HCT116 (cell line): ENCODE data around the gene ZNF446. TPM values are rescaled to one million over a fixed set of nuclear protein-coding genes. Genes with fewer than 3 reads are reported as not detected.
"Not testable (repeated sequence)": the region's sequence is repeated elsewhere in the genome, so short reads cannot be mapped to it uniquely, and the experiment has no call there.

Source experiments
- ATAC-seq: fragments of 200-7000 bp; cut with Tn5 transposase; 2 replicates; pipeline ENCODE4 v1.9.1; 2020; ENCODE audit warnings: mild to moderate bottlenecking, moderate library complexity
- BruUV-seq: library from RNA; stranded (reverse); fragments of 400-500 nt; replicated peaks from 2 replicates; lab custom pipeline; 2021; lab: Mats Ljungman, UMichigan
- CTCF ChIA-PET: fragments of 300-600 bp; sonication (Branson Sonifier 250); formaldehyde crosslinking; loops from one replicate; lab custom pipeline; 2021; ENCODE audit warnings: antibody characterized with exemption; lab: Charles Lee
- POLR2A ChIA-PET: fragments of 300-600, 350-600 bp; sonication (Branson Sonifier 250); formaldehyde crosslinking; loops from one replicate; lab custom pipeline; 2021; ENCODE audit warnings: antibody characterized with exemption; lab: Charles Lee
- RAD21 ChIA-PET, 2 experiments: fragments of 300-600 bp; sonication (Branson Sonifier 250); formaldehyde crosslinking; loops; one replicate each; lab custom pipeline; 2023; ENCODE audit warnings: low total read pairs in 2 of 2; ENCODE audit not compliant: uncharacterized antibody in 2 of 2, unreplicated experiment in 2 of 2, low non-redundant PET in 1 of 2; lab: Charles Lee
- DNase-seq: peaks from one replicate; pipeline ENCODE4 v3.0.0-alpha.2; 2010; ENCODE audit warnings: low read depth, low spot score
- H2AFZ ChIP-seq: fragments of 200-600 bp; shearing (Covaris generic), sonication (generic); 2 replicates; pipeline ENCODE4 v1.6.1; 2017; ENCODE audit warnings: low read depth, mixed run types, mixed read lengths, antibody characterized with exemption, low read length; ENCODE audit not compliant: poor library complexity, severe bottlenecking
- H3K27ac ChIP-seq: 2 replicates; pipeline ENCODE4 v1.5.1; 2012; ENCODE audit warnings: low read depth, low read length
- H3K27me3 ChIP-seq: fragments of 200-600 bp; sonication (generic); 2 replicates; pipeline ENCODE4 v1.6.1; 2016; ENCODE audit warnings: mixed run types, low read length, mixed read lengths; ENCODE audit not compliant: insufficient read depth
- H3K36me3 ChIP-seq, 2 experiments: fragments of 200-500 bp in 1 of 2; fragments of 200-600 bp in 1 of 2; sonication (Bioruptor generic) in 1 of 2; sonication (generic) in 1 of 2; 2 replicates each; pipeline versions ENCODE4 v1.5.1 to v1.6.1; 2014 to 2016; ENCODE audit warnings: low read length in 2 of 2, inconsistent platforms in 1 of 2, mixed read lengths in 1 of 2, mixed run types in 1 of 2; ENCODE audit not compliant: insufficient read depth in 2 of 2, control insufficient read depth in 1 of 2
- H3K4me1 ChIP-seq, 2 experiments: fragments of 200-600 bp in 1 of 2; sonication (generic) in 1 of 2; 2 replicates each; pipeline versions ENCODE4 v1.5.1 to v1.6.1; 2012 to 2017; ENCODE audit warnings: low read length in 2 of 2, inconsistent platforms in 1 of 2, mild to moderate bottlenecking in 1 of 2, mixed read lengths in 1 of 2, mixed run types in 1 of 2, moderate library complexity in 1 of 2; ENCODE audit not compliant: insufficient read depth in 2 of 2, control insufficient read depth in 1 of 2
- H3K4me2 ChIP-seq: fragments of 200-600 bp; sonication (generic); 2 replicates; pipeline ENCODE4 v1.6.1; 2017; ENCODE audit warnings: mixed run types, low read length, mixed read lengths
- H3K4me3 ChIP-seq, 2 experiments: fragments of 200-600 bp in 1 of 2; sonication (generic) in 1 of 2; replicated peaks in 1 of 2; 2 replicates each; pipeline ENCODE4 v1.5.1; 2011 to 2016; ENCODE audit warnings: low read length in 2 of 2, control low read depth in 1 of 2, low read depth in 1 of 2, mild to moderate bottlenecking in 1 of 2, mixed read lengths in 1 of 2, mixed run types in 1 of 2
- H3K79me2 ChIP-seq: fragments of 200-600 bp; sonication (generic); 2 replicates; pipeline ENCODE4 v1.6.1; 2017; ENCODE audit warnings: mild to moderate bottlenecking, mixed run types, low read length, moderate library complexity, mixed read lengths; ENCODE audit not compliant: insufficient read depth
- H3K9ac ChIP-seq: fragments of 200-600 bp; sonication (generic); 2 replicates; pipeline ENCODE4 v1.6.1; 2016; ENCODE audit warnings: low read length, mixed read lengths
- H3K9me2 ChIP-seq: fragments of 200-600 bp; sonication (generic), shearing (Covaris generic); 2 replicates; pipeline ENCODE4 v1.6.1; 2017; ENCODE audit warnings: mixed run types, mild to moderate bottlenecking, moderate library complexity; ENCODE audit not compliant: insufficient read depth
- H3K9me3 ChIP-seq, 2 experiments: fragments of 200-500 bp in 1 of 2; fragments of 200-600 bp in 1 of 2; sonication (Bioruptor generic) in 1 of 2; sonication (generic) in 1 of 2; 2 replicates each; pipeline ENCODE4 v1.6.1; 2014 to 2017; ENCODE audit warnings: low read length in 2 of 2, mixed read lengths in 2 of 2, inconsistent platforms in 1 of 2, low read depth in 1 of 2, mild to moderate bottlenecking in 1 of 2, mixed run types in 1 of 2, moderate library complexity in 1 of 2; ENCODE audit not compliant: control insufficient read depth in 1 of 2, insufficient read depth in 1 of 2
- H4K20me1 ChIP-seq: fragments of 200-600 bp; sonication (generic), shearing (Covaris generic); 2 replicates; pipeline ENCODE4 v1.6.1; 2017; ENCODE audit warnings: mixed run types, mild to moderate bottlenecking, moderate library complexity; ENCODE audit not compliant: insufficient read depth
- CTCF ChIP-seq, 3 experiments: fragments of 200-600 bp in 1 of 3; sonication (generic) in 1 of 3; IDR thresholded peaks in 2 of 3; conservative IDR thresholded peaks in 1 of 3; 2 replicates each; pipeline ENCODE4 v1.5.1; 2012 to 2017; ENCODE audit warnings: low read depth in 2 of 3, low read length in 2 of 3, antibody characterized with exemption in 1 of 3, borderline replicate concordance in 1 of 3, control low read depth in 1 of 3, mild to moderate bottlenecking in 1 of 3, mixed read lengths in 1 of 3, mixed run types in 1 of 3, moderate library complexity in 1 of 3; ENCODE audit not compliant: insufficient read depth in 1 of 3
- JUND ChIP-seq: IDR thresholded peaks from 2 replicates; pipeline ENCODE4 v1.6.1; 2012
- MAX ChIP-seq: IDR thresholded peaks from 2 replicates; pipeline ENCODE4 v1.6.1; 2012
- POLR2AphosphoS5 ChIP-seq: IDR thresholded peaks from 2 replicates; pipeline ENCODE4 v1.6.1; 2011; ENCODE audit warnings: mild to moderate bottlenecking, low read depth, low read length, moderate library complexity
- SRF ChIP-seq: IDR thresholded peaks from 2 replicates; pipeline ENCODE4 v1.6.1; 2012; ENCODE audit warnings: low read depth
- TCF7L2 ChIP-seq: IDR thresholded peaks from 2 replicates; pipeline ENCODE4 v1.7.0; 2011; ENCODE audit warnings: borderline replicate concordance, inconsistent platforms; ENCODE audit not compliant: insufficient read depth, insufficient read length; ENCODE audit errors: extremely low read depth
- ZBTB33 ChIP-seq: IDR thresholded peaks from 2 replicates; pipeline ENCODE4 v1.6.1; 2011; ENCODE audit warnings: mild to moderate bottlenecking, low read length, moderate library complexity; ENCODE audit not compliant: insufficient replicate concordance; ENCODE audit errors: extremely low read depth
- intact Hi-C: fragments of 100-400 bp; cut with micrococcal nuclease; formaldehyde crosslinking; loops from 2 replicates; pipeline ENCODE4 v1.10.0; 2022
- total RNA-seq: library from RNA; stranded (reverse); gene quantifications from one replicate; pipeline ENCODE4 v1.2.1, GENCODE V29; 2021; ENCODE audit not compliant: unreplicated experiment

The ZNF446 gene
- total RNA-seq, 1 experiment from 2014 or later, result 6.5 TPM

- RAD21 ChIA-PET, result not testable (repeated sequence)
These were observed 27.3 kb upstream of the ZNF446 start for GRCh38 chr19:58448860-58449259.

GRCh38 chr19:58449980-58450379 is 26.2 kb upstream of the ZNF446 start:
- H3K9ac ChIP-seq, RAD21 ChIA-PET, H4K20me1 ChIP-seq, H3K27me3 ChIP-seq, H3K4me2 ChIP-seq, H3K79me2 ChIP-seq, CTCF ChIA-PET, H3K4me1 ChIP-seq, H2AFZ ChIP-seq, H3K4me3 ChIP-seq, POLR2A ChIA-PET, BruUV-seq, ATAC-seq, H3K9me2 ChIP-seq, H3K36me3 ChIP-seq, H3K27ac ChIP-seq, DNase-seq: not testable (repeated sequence)
- H3K9me3 ChIP-seq, result peaks cover 6 to 11% of the 10 kb centered on the region in 2 experiments; a peak in 2 of 4 replicates
- intact Hi-C loops, result loop anchor here (5.0 kb wide), 1 partner anchor 43 kb away; the partner anchor contains the start of gene ZNF584

More at GRCh38 chr19:58448860-58449259, 27.3 kb upstream of the ZNF446 start:
- CTCF ChIA-PET, intact Hi-C loops, H4K20me1 ChIP-seq, H3K79me2 ChIP-seq, H3K27me3 ChIP-seq, H3K9ac ChIP-seq, DNase-seq, H3K4me2 ChIP-seq, H3K4me1 ChIP-seq, POLR2A ChIA-PET, ATAC-seq, H3K36me3 ChIP-seq, BruUV-seq, H3K4me3 ChIP-seq, H3K27ac ChIP-seq, H3K9me2 ChIP-seq, H2AFZ ChIP-seq: not testable (repeated sequence)
- H3K9me3 ChIP-seq, result peaks cover 6 to 11% of the 10 kb centered on the region in 2 experiments; a peak in 2 of 4 replicates

- Histone ChIP-seq H3K9me2 (no peaks in the 10 kb centered on the region), H3K36me3 (no peaks in the 10 kb centered on the region; a peak in 2 of 4 replicates), H4K20me1 (no peaks in the 10 kb centered on the region), H3K79me2 (no peaks in the 10 kb centered on the region), H2AFZ (no peak overlapping the region), H3K9ac (peak overlapping the region; percentile 81), H3K4me3 (peak overlapping the region; percentile 62 to 73), H3K4me1 (peaks cover 6 to 10% of the 10 kb centered on the region in 2 experiments; a peak in 2 of 4 replicates), H3K27me3 (no peaks in the 10 kb centered on the region), H3K9me3 (peaks cover 6 to 11% of the 10 kb centered on the region in 2 experiments; a peak in 2 of 4 replicates), H3K4me2 (peak overlapping the region; percentile 83), H3K27ac (no peak overlapping the region)
- ChIA-PET CTCF (no interaction called here), RAD21 (no interaction called here), POLR2A (interaction anchor here (0.8 kb wide), 1 partner anchor 42 kb away, joined by 4 read pairs; the partner anchor contains the start of gene ZNF584)
- ATAC-seq, result peak; percentile 51
- no TSS peak for BruUV-seq
- DNase-seq, result no peak
- intact Hi-C loops, result loop anchor here (5.0 kb wide), 1 partner anchor 44 kb away; the partner anchor contains the start of gene ZNF584
- TF ChIP-seq JUND (no peak), CTCF (IDR thresholded peaks at IDR 0.05 in 2 of 3, conservative IDR thresholded peaks at IDR 0.05 in 1 of 3; ENCODE audit: borderline replicate concordance in 1 of 3, insufficient read depth in 1 of 3, low read depth in 2 of 3, low read length in 2 of 3) (no peak), TCF7L2 (no peak), SRF (no peak), POLR2AphosphoS5 (no peak), ZBTB33 (no peak), MAX (no peak)
These were observed 25.2 kb upstream of the ZNF446 start for GRCh38 chr19:58450856-58451357.
